ENCODE results near the gene PPHLN1.
"Not testable (repeated sequence)": the region's sequence is repeated elsewhere in the genome, so short reads cannot be mapped to it uniquely, and the experiment has no call there.

PPHLN1 gene

GRCh38 chr12:42350021-42350407, 24.0 kb downstream of the PPHLN1 start:
- not testable (repeated sequence) for H3K9me3 ChIP-seq (ENCODE audit: low read length); H3K27ac ChIP-seq (ENCODE audit: low read depth, low read length); H3K4me1 ChIP-seq (ENCODE audit: insufficient read depth, low read length); H3K4me3 ChIP-seq (ENCODE audit: low read depth in 1 of 2, low read length in 2 of 2); H3K9ac ChIP-seq (ENCODE audit: low read length); H3K36me3 ChIP-seq (ENCODE audit: insufficient read depth, low read length); H3K27me3 ChIP-seq (ENCODE audit: control insufficient read depth in 1 of 2, insufficient read depth in 2 of 2, low read length in 2 of 2)

- H3K4me1 ChIP-seq (ENCODE audit: insufficient read depth, low read length): no peaks in the 10 kb centered on the region
- no peaks in the 10 kb centered on the region for H3K9me3 ChIP-seq (ENCODE audit: low read length)
- no peak overlapping the region for H3K27ac ChIP-seq (ENCODE audit: low read depth, low read length)
- H3K36me3 ChIP-seq (ENCODE audit: insufficient read depth, low read length): peaks cover 5% of the 10 kb centered on the region
- no peaks in the 10 kb centered on the region for H3K27me3 ChIP-seq (ENCODE audit: control insufficient read depth in 1 of 2, insufficient read depth in 2 of 2, low read length in 2 of 2)
- H3K9ac ChIP-seq (ENCODE audit: low read length): no peak overlapping the region
- H3K4me3 ChIP-seq (ENCODE audit: low read depth in 1 of 2, low read length in 2 of 2): no peak overlapping the region
These were observed 30.4 kb downstream of the PPHLN1 start for GRCh38 chr12:42356344-42356743.

GRCh38 chr12:42360747-42361403, 34.9 kb downstream of the PPHLN1 start:
- Histone ChIP-seq H3K4me1 (ENCODE audit: insufficient read depth, low read length) (no peaks in the 10 kb centered on the region), H3K27ac (ENCODE audit: low read depth, low read length) (no peak overlapping the region), H3K27me3 (ENCODE audit: control insufficient read depth in 1 of 2, insufficient read depth in 2 of 2, low read length in 2 of 2) (no peaks in the 10 kb centered on the region), H3K4me3 (ENCODE audit: low read depth in 1 of 2, low read length in 2 of 2) (no peak overlapping the region), H3K9ac (ENCODE audit: low read length) (no peak overlapping the region), H3K9me3 (ENCODE audit: low read length) (no peaks in the 10 kb centered on the region), H3K36me3 (ENCODE audit: insufficient read depth, low read length) (no peaks in the 10 kb centered on the region)

- Histone ChIP-seq H3K36me3 (ENCODE audit: insufficient read depth, low read length) (no peaks in the 10 kb centered on the region), H3K27me3 (ENCODE audit: control insufficient read depth in 1 of 2, insufficient read depth in 2 of 2, low read length in 2 of 2) (no peaks in the 10 kb centered on the region), H3K27ac (ENCODE audit: low read depth, low read length) (no peak overlapping the region), H3K4me1 (ENCODE audit: insufficient read depth, low read length) (no peaks in the 10 kb centered on the region), H3K4me3 (ENCODE audit: low read depth in 1 of 2, low read length in 2 of 2) (no peak overlapping the region), H3K9ac (ENCODE audit: low read length) (no peak overlapping the region), H3K9me3 (ENCODE audit: low read length) (no peaks in the 10 kb centered on the region)
These were observed 36.1 kb downstream of the PPHLN1 start for GRCh38 chr12:42361909-42362646.

GRCh38 chr12:42362647-42363260, 36.8 kb downstream of the PPHLN1 start:
- Histone ChIP-seq H3K36me3 (ENCODE audit: insufficient read depth, low read length) (no peaks in the 10 kb centered on the region), H3K4me1 (ENCODE audit: insufficient read depth, low read length) (no peaks in the 10 kb centered on the region), H3K9me3 (ENCODE audit: low read length) (no peaks in the 10 kb centered on the region), H3K4me3 (ENCODE audit: low read depth in 1 of 2, low read length in 2 of 2) (no peak overlapping the region), H3K9ac (ENCODE audit: low read length) (no peak overlapping the region), H3K27ac (ENCODE audit: low read depth, low read length) (no peak overlapping the region), H3K27me3 (ENCODE audit: control insufficient read depth in 1 of 2, insufficient read depth in 2 of 2, low read length in 2 of 2) (no peaks in the 10 kb centered on the region)

GRCh38 chr12:42364692-42365091, 38.7 kb downstream of the PPHLN1 start:
- Histone ChIP-seq H3K27ac (ENCODE audit: low read depth, low read length) (no peak overlapping the region), H3K9me3 (ENCODE audit: low read length) (no peaks in the 10 kb centered on the region), H3K4me3 (ENCODE audit: low read depth in 1 of 2, low read length in 2 of 2) (no peak overlapping the region), H3K9ac (ENCODE audit: low read length) (no peak overlapping the region), H3K36me3 (ENCODE audit: insufficient read depth, low read length) (no peaks in the 10 kb centered on the region), H3K27me3 (ENCODE audit: control insufficient read depth in 1 of 2, insufficient read depth in 2 of 2, low read length in 2 of 2) (no peaks in the 10 kb centered on the region), H3K4me1 (ENCODE audit: insufficient read depth, low read length) (no peaks in the 10 kb centered on the region)

- no peaks in the 10 kb centered on the region for H3K27me3 ChIP-seq (ENCODE audit: control insufficient read depth in 1 of 2, insufficient read depth in 2 of 2, low read length in 2 of 2)
These were observed 39.5 kb downstream of the PPHLN1 start for GRCh38 chr12:42365486-42365885.

GRCh38 chr12:42370013-42370412, 44.0 kb downstream of the PPHLN1 start:
- Histone ChIP-seq H3K4me3 (ENCODE audit: low read depth in 1 of 2, low read length in 2 of 2) (no peak overlapping the region), H3K4me1 (ENCODE audit: insufficient read depth, low read length) (no peaks in the 10 kb centered on the region), H3K27me3 (ENCODE audit: control insufficient read depth in 1 of 2, insufficient read depth in 2 of 2, low read length in 2 of 2) (no peaks in the 10 kb centered on the region), H3K9me3 (ENCODE audit: low read length) (no peaks in the 10 kb centered on the region), H3K27ac (ENCODE audit: low read depth, low read length) (no peak overlapping the region), H3K9ac (ENCODE audit: low read length) (no peak overlapping the region), H3K36me3 (ENCODE audit: insufficient read depth, low read length) (no peaks in the 10 kb centered on the region)

More at GRCh38 chr12:42365486-42365885, 39.5 kb downstream of the PPHLN1 start:
- H3K4me3 ChIP-seq (ENCODE audit: low read depth in 1 of 2, low read length in 2 of 2): no peak overlapping the region
- no peaks in the 10 kb centered on the region for H3K36me3 ChIP-seq (ENCODE audit: insufficient read depth, low read length)
- H3K27ac ChIP-seq (ENCODE audit: low read depth, low read length): no peak overlapping the region
- no peaks in the 10 kb centered on the region for H3K4me1 ChIP-seq (ENCODE audit: insufficient read depth, low read length)
- no peak overlapping the region for H3K9ac ChIP-seq (ENCODE audit: low read length)
- no peaks in the 10 kb centered on the region for H3K9me3 ChIP-seq (ENCODE audit: low read length)

- no peak overlapping the region for H3K27ac ChIP-seq (ENCODE audit: low read depth, low read length)
- H3K4me3 ChIP-seq (ENCODE audit: low read depth in 1 of 2, low read length in 2 of 2): no peak overlapping the region
- H3K4me1 ChIP-seq (ENCODE audit: insufficient read depth, low read length): no peaks in the 10 kb centered on the region
- no peaks in the 10 kb centered on the region for H3K36me3 ChIP-seq (ENCODE audit: insufficient read depth, low read length)
- H3K9me3 ChIP-seq (ENCODE audit: low read length): no peaks in the 10 kb centered on the region
- no peaks in the 10 kb centered on the region for H3K27me3 ChIP-seq (ENCODE audit: control insufficient read depth in 1 of 2, insufficient read depth in 2 of 2, low read length in 2 of 2)
- no peak overlapping the region for H3K9ac ChIP-seq (ENCODE audit: low read length)
These were observed 46.3 kb downstream of the PPHLN1 start for GRCh38 chr12:42372154-42372791.

- Histone ChIP-seq H3K27ac (ENCODE audit: low read depth, low read length) (no peak overlapping the region), H3K4me3 (ENCODE audit: low read depth in 1 of 2, low read length in 2 of 2) (no peak overlapping the region), H3K9me3 (ENCODE audit: low read length) (no peaks in the 10 kb centered on the region), H3K4me1 (ENCODE audit: insufficient read depth, low read length) (no peaks in the 10 kb centered on the region), H3K36me3 (ENCODE audit: insufficient read depth, low read length) (no peaks in the 10 kb centered on the region), H3K9ac (ENCODE audit: low read length) (no peak overlapping the region), H3K27me3 (ENCODE audit: control insufficient read depth in 1 of 2, insufficient read depth in 2 of 2, low read length in 2 of 2) (no peaks in the 10 kb centered on the region)
These were observed 47.7 kb downstream of the PPHLN1 start for GRCh38 chr12:42373669-42374068.

GRCh38 chr12:42380733-42381132, 54.8 kb downstream of the PPHLN1 start:
- no peaks in the 10 kb centered on the region for H3K4me1 ChIP-seq (ENCODE audit: insufficient read depth, low read length)
- no peaks in the 10 kb centered on the region for H3K9me3 ChIP-seq (ENCODE audit: low read length)
- no peak overlapping the region for H3K27ac ChIP-seq (ENCODE audit: low read depth, low read length)
- no peak overlapping the region for H3K9ac ChIP-seq (ENCODE audit: low read length)
- no peaks in the 10 kb centered on the region for H3K27me3 ChIP-seq (ENCODE audit: control insufficient read depth in 1 of 2, insufficient read depth in 2 of 2, low read length in 2 of 2)
- H3K36me3 ChIP-seq (ENCODE audit: insufficient read depth, low read length): no peaks in the 10 kb centered on the region
- H3K4me3 ChIP-seq (ENCODE audit: low read depth in 1 of 2, low read length in 2 of 2): no peak overlapping the region

Data from muscle layer of colon (tissue), 2 donors.